ENCODE results near the gene RNF112.

Gene RNF112

GRCh38 chr17:19388791-19389785, 21.9 kb upstream of the RNF112 start:
- DNase-seq = no peak

DNA sequence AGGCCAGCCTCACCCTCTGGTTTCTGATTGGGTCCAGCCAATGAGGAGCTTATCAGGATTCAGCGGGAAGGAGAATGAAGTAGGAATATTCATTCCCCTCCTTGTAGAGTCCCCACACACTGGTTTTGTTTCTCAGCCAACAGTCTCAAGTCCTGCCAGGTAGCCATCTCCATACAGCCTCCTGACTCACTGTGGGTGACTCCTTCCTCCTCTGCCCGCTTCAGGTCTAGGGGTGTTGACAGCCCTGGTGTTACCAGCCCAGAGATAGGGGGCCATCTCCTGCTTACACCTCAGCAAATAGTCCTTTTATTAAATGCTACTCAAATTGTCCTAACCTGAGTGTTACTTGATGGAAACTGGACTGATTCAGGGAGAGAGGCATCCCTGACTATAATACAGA, 20.1 kb upstream of the RNF112 start:
- no peak for DNase-seq

GRCh38 chr17:19391432-19391831, 19.6 kb upstream of the RNF112 start:
- no peak for DNase-seq

DNA sequence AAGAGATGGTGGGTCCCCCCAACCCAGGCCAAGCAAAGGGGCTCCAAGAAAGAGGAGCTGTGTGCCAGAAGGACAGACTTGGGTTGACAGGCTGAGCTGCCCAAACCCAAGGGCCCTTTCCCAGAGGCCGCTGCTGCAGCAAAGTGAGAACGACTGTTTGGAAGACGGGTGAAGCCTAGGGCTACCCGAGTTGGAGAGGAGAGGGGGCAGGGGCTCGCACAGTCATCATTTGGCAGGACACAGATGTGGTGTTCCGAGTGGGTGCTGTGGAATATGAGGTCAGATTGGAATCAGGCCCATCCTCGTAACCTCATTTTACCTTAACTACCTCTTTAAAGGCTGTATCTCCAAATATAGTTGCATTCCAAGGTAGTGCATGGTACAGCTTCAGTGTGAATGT, 18.7 kb upstream of the RNF112 start:
- DNase-seq = no peak

DNA sequence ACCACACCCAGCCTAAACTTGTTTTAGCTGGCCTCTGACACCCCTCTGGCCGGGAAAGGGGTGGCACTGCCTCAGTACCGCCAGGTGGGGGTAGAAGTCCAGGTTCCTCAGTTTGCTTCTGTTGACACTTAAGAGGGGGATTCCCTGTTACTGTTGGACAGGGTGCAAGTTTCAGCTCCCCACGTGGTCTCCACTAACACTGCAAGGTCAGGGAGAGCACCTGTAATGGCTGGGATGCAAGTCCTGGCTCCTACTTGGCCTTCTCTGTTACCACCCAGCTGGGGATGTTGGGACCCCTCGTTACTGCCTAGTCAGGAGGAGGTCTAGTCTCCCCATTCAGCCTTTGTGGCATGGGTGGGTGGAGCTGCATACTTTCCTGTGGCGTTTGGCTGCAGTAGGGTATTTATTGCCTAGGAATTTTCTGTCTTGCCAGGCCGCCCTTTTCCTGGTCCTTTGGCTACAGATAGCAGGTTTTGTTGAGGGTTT, 13.4 kb upstream of the RNF112 start:
- no peak for DNase-seq

- DNase-seq = no peak
Observed at GRCh38 chr17:19398301-19399181, 12.5 kb upstream of the RNF112 start.

GRCh38 chr17:19399750-19400450, 11.1 kb upstream of the RNF112 start:
- no peak for DNase-seq

- DNase-seq = no peak
Observed at GRCh38 chr17:19401321-19402010, 9.6 kb upstream of the RNF112 start.

- DNase-seq = no peak
Observed at GRCh38 chr17:19402171-19402570, 8.9 kb upstream of the RNF112 start.

DNA sequence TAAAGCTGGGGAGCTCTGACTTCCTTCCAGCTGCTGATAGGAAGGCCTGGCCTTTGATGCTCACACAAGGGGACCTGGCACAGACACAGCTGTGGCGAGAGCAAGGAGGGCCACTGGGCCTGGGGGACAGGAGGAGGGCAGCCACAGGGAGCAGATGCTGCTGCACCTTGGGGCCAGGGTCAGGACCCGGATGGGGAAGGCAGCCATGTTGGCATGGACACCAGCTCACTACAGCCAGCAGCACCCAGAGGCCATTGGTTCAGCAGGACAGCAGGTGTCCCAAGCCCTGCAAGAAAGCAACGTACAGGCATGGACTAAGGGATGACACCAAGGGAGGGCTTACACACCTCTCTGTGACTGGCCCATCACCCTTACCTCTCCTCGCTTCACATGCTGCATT, 8.0 kb upstream of the RNF112 start:
- DNase-seq = no peak

- DNase-seq = no peak
Observed at GRCh38 chr17:19404264-19404663, 6.8 kb upstream of the RNF112 start.

- no peak for DNase-seq
Observed at GRCh38 chr17:19405114-19405513, 5.9 kb upstream of the RNF112 start.

DNA sequence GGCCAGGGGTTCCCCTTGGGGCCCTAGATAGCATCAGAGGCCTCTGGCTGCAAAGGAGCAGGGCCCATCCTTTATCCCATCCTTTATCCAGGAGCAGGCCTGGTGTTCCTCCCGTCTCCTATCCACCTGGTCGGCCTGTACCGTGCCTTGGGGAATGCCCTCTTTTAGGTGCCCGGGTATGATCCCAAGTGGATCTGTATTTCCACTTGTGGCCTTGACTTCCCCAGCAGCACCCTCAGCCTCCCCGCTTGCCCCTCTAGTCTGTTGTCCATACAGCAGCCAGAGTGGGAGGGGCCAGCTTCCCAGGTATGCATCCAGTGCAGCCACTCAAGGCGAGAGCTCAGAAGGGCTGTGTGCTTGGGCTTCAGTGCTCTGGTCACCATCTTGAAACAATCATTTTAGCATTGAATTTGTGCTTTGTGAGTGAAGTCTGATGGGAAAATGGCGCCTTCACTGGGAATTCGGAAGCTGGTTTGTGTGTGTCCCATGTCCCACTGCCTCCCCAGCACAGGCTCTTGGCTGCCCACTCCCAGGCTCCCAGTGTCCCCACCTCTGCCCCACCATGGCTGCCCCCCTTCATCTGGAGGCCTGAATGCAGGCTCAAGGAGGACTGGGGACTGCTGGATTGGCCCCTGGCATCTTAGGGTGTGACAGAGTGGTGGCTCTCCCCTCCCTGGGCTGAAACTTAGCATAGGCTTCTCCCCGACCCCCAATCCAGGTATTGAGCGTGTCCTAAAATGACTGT, 3.3 kb upstream of the RNF112 start:
- DNase-seq = no peak

DNA sequence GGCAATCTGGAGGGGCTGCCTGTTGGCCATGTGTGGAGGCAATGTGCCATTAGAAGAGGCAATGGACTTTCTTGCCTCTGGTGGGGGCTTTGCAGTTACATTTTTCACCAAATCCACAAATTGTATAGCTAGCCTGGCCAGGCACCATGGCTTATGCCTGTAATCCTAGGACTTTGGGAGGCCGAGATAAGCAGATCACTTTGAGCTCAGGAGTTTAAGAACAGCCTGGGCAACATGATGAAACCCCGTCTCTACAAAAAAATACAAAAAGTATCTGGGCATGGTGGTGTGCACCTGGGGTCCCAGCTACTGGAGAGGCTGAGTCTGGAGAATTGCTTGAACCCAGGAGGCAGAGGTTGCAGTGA, 2.7 kb upstream of the RNF112 start:
- no peak for DNase-seq

GRCh38 chr17:19409066-19409465, 2.0 kb upstream of the RNF112 start:
- DNase-seq = no peak

DNA sequence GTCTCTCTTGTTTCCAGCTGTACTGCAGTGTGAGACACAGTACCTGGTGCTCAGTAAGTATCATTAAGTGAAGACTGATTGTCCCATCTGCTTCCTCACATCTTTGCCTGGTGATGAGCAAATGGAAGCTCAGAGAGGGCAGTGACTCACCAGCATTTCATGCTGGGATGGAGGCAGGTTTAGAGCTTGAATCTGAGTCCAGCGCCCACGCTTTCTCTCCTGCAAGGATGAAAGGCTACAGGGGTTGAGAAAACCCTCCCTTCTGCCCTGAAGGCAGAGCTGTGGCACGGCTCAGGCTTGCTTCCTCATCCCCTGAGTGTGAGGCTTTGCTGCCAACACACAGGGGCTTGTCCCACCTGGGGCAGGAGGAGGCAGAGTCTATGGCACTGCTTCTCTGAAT, 1.5 kb upstream of the RNF112 start:
- DNase-seq = peak; percentile 75

GRCh38 chr17:19410091-19410490, 941 bp upstream of the RNF112 start:
- DNase-seq = no peak

DNA sequence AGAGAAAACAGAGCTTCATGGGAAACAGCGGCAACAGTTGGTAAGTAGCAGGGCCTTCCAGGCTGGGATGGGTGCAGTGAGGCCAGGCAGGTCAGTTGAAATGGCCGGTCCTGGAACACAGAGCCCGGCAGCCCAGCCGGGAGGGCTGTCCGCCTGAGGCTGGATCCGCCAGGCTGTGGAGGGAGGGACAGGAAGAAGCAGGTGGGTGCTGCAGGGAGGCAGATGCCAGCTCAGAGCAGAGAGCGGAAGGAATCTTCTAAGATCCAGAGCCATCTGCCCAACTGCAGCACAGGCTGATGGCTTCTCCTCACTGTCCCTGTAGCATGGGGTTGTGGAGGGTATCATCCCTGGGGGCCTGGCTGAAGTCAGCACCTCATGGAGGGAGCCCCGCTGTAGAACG, 599 bp downstream of the RNF112 start:
- DNase-seq = no peak

DNA sequence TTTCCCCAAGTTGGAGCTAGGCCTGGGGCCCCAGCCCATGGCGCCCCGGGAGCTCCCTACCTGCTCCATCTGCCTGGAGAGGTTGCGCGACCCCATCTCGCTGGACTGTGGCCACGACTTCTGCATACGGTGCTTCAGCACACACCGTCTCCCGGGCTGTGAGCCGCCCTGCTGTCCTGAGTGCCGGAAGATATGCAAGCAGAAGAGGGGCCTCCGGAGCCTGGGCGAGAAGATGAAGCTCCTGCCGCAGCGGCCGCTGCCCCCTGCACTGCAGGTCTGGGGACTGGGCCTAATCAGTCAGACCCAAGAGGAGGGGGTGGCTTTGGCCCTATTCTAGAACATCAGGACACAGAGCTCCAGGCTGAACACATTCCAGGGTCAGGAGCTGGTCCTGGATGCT, 1.5 kb downstream of the RNF112 start:
- DNase-seq = no peak

GRCh38 chr17:19412984-19413383, 2.0 kb downstream of the RNF112 start:
- no peak for DNase-seq

- DNase-seq = no peak
Observed at GRCh38 chr17:19413761-19414160, 2.7 kb downstream of the RNF112 start.
